SH-SY5Y (cell line): ENCODE data around the gene MKRN2OS.

Experiments
- GATA2 ChIP-seq: IDR thresholded peaks from 2 replicates; pipeline ENCODE4 v1.6.1; 2011; ENCODE audit warnings: mild to moderate bottlenecking, low read depth, low read length
- GATA3 ChIP-seq: IDR thresholded peaks from 2 replicates; pipeline ENCODE4 v1.6.1; 2011; ENCODE audit warnings: low read depth, mild to moderate bottlenecking, low read length, moderate library complexity

DNA sequence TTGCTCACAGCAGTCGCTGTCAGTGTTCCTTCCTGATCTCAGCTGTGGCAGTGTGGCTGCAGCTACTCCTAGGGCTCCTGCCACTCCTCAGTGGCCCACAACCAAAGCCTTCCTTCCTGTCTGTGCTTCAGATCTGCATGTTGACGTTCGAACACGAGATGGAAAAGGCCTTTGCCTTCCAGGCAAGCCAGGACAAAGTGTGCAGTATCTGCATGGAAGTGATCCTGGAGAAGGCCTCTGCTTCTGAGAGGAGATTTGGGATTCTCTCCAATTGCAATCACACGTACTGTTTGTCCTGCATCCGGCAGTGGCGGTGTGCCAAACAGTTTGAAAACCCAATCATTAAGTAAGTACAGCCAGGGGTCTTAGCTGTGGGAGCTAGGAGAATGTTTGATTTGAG, 29.4 kb upstream of the MKRN2OS start:
- TF ChIP-seq GATA2 (no peak), GATA3 (no peak)
